LoVo (cell line): ENCODE measurements around the gene INPP5A.
"Not testable (repeated sequence)": the region's sequence is repeated elsewhere in the genome, so short reads cannot be mapped to it uniquely, and the experiment has no call there.

Experiments
- DNase-seq: peaks from one replicate; pipeline ENCODE4 v3.0.0-alpha.2; 2016; ENCODE audit warnings: low spot score

INPP5A gene

GRCh38 chr10:132537684-132538001, at the start of gene INPP5A:
Gene INPP5A, plus strand, starts transcription at chr10:132537787. Its CDS starts 310 bp downstream, at chr10:132538097.
- no peak for DNase-seq

- no peak for DNase-seq
Measured at GRCh38 chr10:132488231-132488821, 49.3 kb upstream of the INPP5A start.

- no peak for DNase-seq
Measured at GRCh38 chr10:132489053-132489703, 48.4 kb upstream of the INPP5A start.

- no peak for DNase-seq
Measured at GRCh38 chr10:132489704-132490534, 47.7 kb upstream of the INPP5A start.

GRCh38 chr10:132491534-132491933, 46.1 kb upstream of the INPP5A start:
- DNase-seq, result not testable (repeated sequence)

- no peak for DNase-seq
Measured at GRCh38 chr10:132492323-132493025, 45.1 kb upstream of the INPP5A start.

- no peak for DNase-seq
Measured at GRCh38 chr10:132493246-132493755, 44.3 kb upstream of the INPP5A start.

- no peak for DNase-seq
Measured at GRCh38 chr10:132493756-132494290, 43.8 kb upstream of the INPP5A start.

- no peak for DNase-seq
Measured at GRCh38 chr10:132494866-132495630, 42.5 kb upstream of the INPP5A start.

- DNase-seq, result no peak
Measured at GRCh38 chr10:132496360-132497062, 41.1 kb upstream of the INPP5A start.

GRCh38 chr10:132497063-132497680, 40.4 kb upstream of the INPP5A start:
- no peak for DNase-seq

- no peak for DNase-seq
Measured at GRCh38 chr10:132497861-132498561, 39.6 kb upstream of the INPP5A start.

- no peak for DNase-seq
Measured at GRCh38 chr10:132498562-132499366, 38.8 kb upstream of the INPP5A start.

- DNase-seq, result no peak
Measured at GRCh38 chr10:132499367-132499685, 38.3 kb upstream of the INPP5A start.

GRCh38 chr10:132500781-132501415, 36.7 kb upstream of the INPP5A start:
- no peak for DNase-seq

- DNase-seq, result no peak
Measured at GRCh38 chr10:132502544-132503300, 34.9 kb upstream of the INPP5A start.

GRCh38 chr10:132503581-132504421, 33.8 kb upstream of the INPP5A start:
- DNase-seq, result no peak
